Prostate gland (tissue), 2 donors: ENCODE results near the gene NANP.

Experiments
- CTCF ChIP-seq, 4 experiments: fragments of 200-600 bp in 2 of 4; fragments of 450-650 bp in 2 of 4; sonication (generic) in 2 of 4; IDR thresholded peaks; 1 replicate in 3 of 4; 2 replicates in 1 of 4; pipeline ENCODE4 v1.5.1; 2016 to 2019; ENCODE audit warnings: antibody characterized with exemption in 4 of 4, mild to moderate bottlenecking in 2 of 4, moderate library complexity in 2 of 4
- POLR2A ChIP-seq: fragments of 450-650 bp; IDR thresholded peaks from one replicate; pipeline ENCODE4 v1.6.1; 2016; ENCODE audit warnings: antibody characterized with exemption, mild to moderate bottlenecking

- TF ChIP-seq POLR2A (no peak), CTCF (IDR thresholded peaks at IDR 0.05) (no peak)
Measured at GRCh38 chr20:25571817-25572216, 52.0 kb downstream of the NANP start.
